Measurements from ENCODE around the gene NPM1.

DNA sequence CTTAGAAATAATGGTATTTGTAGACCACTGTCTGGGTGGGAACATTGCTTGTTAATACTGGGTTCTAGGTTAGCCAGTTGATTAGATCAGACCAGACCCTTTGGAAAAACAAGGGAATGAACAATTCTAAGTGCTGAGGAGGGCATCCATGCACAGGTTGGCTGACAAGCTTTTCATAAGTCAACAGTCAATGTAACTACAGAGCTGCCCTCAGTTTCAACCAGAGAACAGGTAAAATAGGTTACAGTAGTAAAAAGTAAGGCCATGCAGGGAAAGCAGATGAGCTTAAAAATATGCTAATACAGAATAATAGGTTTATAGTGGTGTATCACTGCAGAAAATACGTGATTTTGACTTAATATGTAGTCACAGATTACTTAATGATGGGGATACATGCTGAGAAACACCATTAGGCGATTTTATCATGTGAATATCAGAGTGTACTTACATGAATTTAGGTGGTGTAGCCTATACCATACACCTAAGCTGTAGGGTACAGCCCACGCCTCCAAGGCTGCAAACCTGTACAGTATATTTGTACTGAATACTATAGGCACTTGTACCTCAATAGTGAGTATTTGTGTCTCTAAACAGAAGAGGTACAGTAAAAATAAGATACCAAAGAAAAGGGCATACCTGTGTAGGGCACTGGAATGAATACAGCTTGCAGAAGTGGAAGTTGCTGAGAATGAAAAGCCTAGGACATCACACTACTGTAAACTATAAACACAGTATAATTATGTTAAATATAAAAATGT is 25.7 kb downstream of the NPM1 start:
- TF ChIP-seq CTCF (IDR thresholded peaks at IDR 0.05) (no peak), POLR2A (IDR thresholded peaks at IDR 0.05) (no peak)
